GM19395 (cell line): ENCODE results near the gene UPP2.

Experiments used
- ATAC-seq: cut with Tn5 transposase; IDR thresholded peaks from one replicate; pipeline ENCODE4 v1.9.1; 2021; ENCODE audit warnings: mild to moderate bottlenecking, moderate library complexity; ENCODE audit not compliant: unreplicated experiment

Gene UPP2

GRCh38 chr2:158103411-158104012 lies 1.8 kb downstream of the UPP2 start:
- no peak for ATAC-seq

DNA sequence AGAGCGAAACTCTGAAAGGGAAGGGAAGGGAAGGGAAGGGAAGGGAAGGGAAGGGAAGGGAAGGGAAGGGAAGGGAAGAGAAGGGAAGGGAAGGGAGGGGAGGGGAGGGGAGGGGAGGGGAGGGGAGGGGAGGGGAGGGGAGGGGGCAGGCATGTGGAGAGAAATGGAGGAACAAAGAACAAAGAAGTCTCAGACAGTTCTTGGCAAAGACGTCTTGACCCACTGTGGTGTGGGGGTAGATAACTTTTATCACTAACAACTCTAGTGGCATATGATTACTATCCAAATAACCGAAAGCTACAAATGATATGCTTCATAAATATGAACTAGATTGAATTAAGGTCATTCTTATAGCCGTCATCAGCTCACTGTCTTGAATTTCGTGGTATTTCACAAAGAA lies 3.2 kb downstream of the UPP2 start:
- no peak for ATAC-seq

- ATAC-seq = no peak
Observed at GRCh38 chr2:158112992-158113391, 11.3 kb downstream of the UPP2 start.

DNA sequence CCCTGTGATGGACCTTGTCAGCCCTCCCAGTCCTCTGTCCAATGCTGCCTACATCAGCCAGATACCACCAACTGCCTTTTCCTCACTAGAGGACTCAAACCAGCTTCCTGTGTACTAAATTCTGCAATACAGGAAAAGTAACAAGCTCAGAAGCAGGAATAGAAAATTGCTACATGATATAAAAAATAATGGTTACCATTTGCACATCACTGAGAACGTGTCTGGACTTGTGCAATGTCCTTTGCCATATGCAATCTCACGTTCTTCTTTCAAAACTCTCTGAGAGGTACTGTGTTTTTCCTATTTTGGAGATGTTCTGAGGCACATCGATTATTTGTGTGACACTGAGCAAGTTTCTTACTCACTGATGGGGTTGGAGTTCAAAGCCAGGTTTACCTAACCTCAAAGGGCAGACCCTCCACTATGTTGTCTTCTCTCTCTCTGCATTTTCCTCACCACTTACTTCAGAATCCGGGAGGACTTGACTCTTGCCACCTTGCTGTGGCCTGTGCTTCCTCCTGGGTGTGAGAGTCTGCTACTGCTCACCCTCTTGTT lies 12.1 kb downstream of the UPP2 start:
- no peak for ATAC-seq

- ATAC-seq = no peak
Observed at GRCh38 chr2:158114516-158114915, 12.8 kb downstream of the UPP2 start.

DNA sequence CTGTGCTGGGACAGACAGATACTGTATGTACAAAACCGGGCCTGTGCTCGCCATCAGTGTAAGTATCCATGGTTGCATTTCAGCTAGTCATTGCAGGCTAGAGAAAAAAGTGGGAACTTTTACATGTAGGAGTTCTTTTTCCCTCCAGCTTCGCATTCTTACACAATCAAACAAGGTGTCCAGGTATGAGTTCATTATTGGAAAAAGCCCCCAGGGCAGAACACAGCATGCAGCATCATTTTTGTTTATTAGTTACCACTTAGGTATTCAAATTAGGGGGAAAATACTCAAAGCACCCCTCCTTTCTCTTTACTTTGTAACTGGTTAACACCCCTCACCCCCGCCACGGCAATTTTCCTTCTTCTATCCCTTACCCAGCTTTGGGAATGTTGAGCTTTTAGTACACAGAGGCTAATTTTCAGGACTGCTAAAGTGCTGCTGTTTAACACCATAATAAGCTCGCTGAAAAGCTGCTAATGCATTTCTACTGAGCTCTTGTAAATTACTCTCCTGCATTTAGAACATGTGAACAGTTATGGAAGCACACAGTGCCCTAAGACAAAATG lies 13.6 kb downstream of the UPP2 start:
- ATAC-seq = no peak

DNA sequence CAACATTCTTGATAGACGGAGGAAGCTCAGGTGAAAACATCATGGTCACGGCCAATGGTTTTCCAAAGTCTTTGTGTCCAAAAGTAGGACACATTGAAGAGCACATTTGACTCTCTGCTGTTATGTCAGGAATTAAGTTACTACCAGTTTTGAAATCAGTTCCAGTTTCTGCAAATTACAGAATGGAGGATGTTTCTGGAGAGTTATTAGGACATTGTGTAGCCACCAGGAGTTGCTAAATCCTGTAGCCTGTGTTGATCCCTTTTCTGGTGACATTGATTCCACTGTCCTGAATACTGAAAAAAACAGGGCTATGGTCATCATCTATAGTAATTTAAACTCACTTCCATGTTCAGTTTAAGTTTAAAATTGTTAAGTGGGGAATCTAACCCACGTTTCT lies 15.3 kb downstream of the UPP2 start:
- ATAC-seq = no peak

DNA sequence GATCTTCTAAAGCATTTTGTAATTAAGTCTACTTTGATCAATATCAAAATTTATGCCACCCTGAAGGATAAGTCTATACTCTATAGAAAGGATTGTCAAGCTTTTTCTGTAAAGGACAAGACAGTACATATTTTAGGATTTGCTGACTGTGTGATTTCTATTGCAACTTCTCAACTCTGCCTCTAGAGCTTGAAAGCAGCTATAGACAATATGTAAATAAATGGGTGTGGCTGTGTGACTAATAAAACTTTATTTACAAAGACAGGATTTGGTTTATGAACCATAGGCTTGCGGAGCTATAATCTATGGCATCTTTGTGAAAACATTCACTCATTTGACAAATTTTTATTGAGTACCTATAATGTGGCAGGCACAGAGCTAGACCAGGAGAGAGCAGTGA lies 18.4 kb downstream of the UPP2 start:
- ATAC-seq = no peak

DNA sequence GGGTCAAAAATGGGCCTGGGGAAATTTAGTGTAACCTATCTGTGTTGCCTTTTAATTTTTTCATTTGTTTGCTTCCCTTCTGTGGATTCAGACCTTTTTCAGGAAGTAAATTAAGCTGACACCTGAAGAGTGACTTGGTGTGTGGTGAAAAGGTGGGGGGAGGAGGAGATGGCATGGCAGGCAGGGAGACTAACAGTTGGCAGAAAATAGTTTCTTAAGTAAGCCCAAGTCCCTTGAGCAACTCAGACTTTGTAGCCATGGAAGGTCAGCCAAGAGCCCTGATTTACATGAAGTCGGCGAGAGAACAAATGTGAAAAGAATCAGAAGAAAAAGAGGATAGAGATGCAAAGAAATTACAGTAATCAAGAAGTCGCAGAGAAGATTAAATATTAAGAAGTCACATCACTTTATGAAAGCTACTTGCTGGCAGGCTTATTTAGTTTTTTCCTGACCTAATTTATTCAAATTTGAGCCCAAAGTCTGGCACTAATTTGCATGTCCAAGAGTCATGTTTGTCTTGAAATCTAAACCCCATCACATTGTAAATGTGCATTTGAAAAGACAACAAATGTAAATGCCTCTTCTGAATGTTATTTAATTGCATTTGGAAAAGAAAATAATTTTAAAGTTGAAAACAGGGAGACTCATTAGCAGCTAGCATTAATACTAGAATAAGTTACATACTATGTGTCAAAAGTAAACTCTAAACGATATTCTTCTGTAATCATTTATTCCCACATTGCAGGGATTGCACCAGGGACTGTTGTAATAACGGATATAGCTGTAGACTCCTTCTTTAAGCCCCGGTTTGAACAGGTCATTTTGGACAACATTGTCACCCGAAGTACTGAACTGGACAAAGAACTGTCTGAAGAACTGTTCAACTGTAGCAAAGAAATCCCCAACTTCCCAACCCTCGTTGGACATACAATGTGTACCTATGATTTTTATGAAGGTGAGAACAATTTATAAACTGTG lies 19.3 kb downstream of the UPP2 start:
- no peak for ATAC-seq

GRCh38 chr2:158124896-158125295 lies 23.2 kb downstream of the UPP2 start:
- ATAC-seq = no peak

DNA sequence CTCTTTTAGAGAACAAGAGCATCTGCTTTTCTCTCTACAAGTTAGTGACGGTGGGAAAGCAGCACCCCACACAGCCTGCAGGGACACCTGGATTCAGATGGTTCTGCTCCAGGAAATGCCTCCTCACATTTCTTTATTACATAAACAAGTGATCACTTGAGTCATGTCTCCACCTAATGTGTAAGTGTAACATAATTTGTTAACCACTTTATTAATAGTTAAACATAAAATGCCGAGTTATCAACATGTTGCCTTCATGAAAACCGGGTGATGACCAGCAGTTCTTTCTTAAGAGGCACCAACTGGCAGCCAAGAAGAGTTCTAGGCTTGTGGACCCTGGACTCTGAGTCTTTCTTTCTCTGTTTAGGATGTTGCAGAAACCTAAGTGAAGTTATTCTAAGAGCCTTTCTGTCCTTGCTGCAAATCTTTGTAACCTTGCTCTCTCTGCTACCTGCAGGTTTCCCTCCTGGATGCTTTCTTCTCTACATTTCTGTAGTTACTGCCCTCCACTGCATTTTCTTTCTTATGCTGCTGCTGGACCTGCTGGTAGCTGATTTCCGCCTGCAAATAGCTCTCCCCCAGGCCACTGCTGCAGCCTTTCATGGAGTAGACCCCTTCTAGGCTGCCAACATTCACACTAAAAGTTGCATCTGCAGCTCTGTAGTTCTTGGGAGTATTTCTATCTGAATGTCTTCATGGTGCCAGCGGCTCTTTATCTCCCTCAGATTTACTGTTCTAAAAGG lies 24.3 kb downstream of the UPP2 start:
- ATAC-seq = no peak

DNA sequence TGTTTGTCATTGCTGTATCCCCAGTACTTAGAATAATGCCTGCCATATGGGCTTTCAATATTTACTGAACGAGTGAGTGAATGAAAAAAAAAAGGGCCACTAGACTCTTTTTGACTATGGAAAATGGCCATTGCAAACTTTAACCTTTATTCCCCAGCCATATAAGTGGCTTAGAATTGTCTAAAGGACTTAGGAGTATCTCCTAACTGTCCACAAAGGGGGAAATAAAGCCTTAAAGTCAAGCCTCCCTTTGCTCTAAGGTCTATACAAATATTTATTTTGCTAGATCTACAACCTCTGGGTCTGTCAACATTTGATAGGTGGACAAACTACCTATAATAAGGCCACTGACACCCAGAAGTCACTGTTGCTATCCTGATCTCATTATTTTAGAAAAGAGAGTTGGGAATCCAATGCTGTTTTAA lies 25.7 kb downstream of the UPP2 start:
- ATAC-seq = no peak

DNA sequence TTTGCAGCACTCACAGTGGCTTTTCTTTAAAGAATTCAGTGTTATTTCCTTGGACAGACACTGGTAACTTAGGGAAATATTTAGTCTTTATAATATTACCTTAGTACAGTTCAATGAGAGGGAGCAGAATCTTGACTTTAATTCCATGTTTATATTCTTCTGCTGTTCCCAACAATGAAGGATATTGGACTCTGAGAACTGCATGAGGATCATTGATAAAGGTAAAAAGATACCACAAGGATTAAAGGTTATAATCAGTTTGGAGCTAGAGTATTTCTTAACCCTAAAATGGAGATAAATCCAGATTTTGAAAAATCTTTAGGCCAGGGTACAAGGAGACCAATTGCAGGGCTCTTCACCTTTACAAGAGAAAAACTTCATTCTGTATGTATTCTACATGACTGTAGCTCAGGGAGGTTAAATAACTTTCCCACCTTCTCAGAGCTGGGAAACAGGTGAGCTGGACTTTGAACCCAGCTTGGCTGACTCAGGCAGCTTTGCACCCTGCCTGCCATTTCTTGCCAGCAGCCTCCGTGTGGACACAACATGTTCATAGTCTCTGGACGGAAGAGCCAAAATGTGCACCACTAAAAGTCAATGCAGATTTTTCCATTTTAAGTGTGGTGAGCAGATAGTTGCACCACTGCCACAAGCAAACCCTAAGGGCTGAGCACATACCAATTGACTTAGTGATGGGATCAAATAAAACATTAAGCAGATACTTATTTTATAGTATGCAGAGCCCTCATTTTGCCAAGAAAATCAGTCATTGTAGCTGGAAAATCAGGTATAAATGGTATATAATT lies 26.7 kb downstream of the UPP2 start:
- no peak for ATAC-seq

GRCh38 chr2:158129037-158129436 lies 27.4 kb downstream of the UPP2 start:
- no peak for ATAC-seq

DNA sequence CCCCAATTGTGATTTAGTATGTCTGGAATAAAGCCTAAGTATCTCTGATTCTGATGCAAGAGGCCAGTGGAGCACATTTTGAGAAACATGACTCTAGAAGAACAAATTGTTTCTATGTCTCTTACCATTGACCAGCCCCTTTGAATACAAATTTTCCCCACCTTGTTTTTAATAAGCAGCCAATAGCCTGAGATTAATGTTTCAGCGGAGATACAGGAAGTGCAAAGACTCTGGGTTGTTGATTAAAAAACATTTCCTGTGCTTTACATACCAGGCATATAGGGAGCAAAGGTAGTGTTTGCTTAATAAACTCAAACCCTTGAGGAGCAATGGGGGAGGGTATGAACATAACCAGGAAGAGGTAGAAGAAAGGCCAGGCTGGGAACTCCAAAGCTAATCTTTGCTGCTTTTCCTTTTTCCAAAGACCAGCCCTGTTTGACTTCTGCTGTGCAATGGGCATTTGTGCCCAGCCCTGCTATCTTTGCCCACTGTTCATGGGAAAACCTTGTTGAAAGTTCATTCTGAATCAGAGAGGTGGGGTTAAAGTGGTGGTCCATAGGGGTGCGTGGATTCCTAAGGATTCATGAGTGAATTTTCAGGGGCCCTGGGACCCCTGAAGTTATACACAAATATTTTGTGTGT lies 29.3 kb downstream of the UPP2 start:
- no peak for ATAC-seq

DNA sequence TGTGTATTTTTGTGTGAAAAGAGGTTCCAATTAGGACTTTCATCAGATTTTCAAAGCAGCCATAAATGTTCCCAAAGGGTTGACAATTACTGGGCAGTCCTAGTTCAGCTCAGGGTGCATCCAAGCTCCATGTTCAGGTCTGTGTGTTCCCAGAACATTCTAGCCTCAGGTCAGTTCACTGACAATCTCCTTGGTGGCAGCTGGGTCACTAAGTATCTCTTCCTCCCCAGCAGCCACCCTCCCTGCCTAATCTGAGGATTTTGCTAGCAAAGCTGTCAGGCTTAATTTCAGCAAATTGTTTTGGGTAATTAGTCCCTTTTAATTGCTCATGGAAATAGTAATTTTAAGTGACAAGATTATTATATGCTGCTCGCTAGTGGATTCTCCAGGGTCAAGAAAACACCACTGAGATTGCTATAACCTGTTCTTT lies 29.8 kb downstream of the UPP2 start:
- ATAC-seq = no peak

DNA sequence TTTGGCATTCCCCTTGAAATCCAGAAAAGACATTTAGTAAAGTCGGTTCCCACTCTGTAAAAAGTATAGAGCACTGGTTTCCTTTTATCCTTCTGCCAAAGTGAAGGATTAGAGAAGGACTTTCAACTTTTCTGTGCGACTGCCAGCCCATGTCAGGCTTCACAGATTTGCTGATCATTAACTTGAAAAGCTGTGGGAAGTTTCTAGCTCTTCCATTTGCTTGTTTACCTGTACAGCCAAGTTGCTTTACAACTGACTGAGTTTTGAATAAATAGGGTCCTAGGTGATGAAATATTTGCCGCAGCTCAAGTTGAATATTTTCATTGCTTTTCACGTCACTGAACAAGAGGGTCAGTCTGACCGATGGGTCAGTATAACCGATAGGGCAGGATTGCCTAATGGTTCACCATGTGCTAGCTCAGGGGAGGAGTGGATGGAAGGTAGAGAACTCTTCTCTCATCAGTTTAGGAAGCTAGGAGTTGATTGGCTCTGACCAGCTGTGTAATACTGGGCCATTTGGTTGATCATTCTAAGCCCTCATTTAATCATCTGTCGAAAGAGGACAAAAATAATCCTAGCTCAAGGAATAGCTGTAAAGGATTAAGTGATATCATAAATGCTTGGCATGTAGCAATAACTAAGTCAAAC lies 30.4 kb downstream of the UPP2 start:
- ATAC-seq = no peak

- ATAC-seq = no peak
Observed at GRCh38 chr2:158134055-158134454, 32.4 kb downstream of the UPP2 start.

- ATAC-seq = no peak
Observed at GRCh38 chr2:158134655-158135054, 33.0 kb downstream of the UPP2 start.
